Retinal pigment epithelial cell (primary cell): ENCODE results near the gene ARHGEF7.
A peak's percentile ranks its signal among the peaks of the same experiment; 100 is the strongest.

Experiments used
- DNase-seq: peaks from one replicate; pipeline ENCODE4 v3.0.0-alpha.2; 2010; ENCODE audit warnings: low read depth
- H3K4me3 ChIP-seq: 2 replicates; pipeline ENCODE4 v1.5.1; 2011; ENCODE audit warnings: mild to moderate bottlenecking, low read length, control low read depth, moderate library complexity
- TF ChIP-seq, protein P1 (sequence below): conservative IDR thresholded peaks from 2 replicates; pipeline ENCODE4 v1.5.1; 2011; ENCODE audit warnings: low read depth, low read length, control low read depth, inconsistent platforms

The ARHGEF7 gene

GRCh38 chr13:111210544-111211469 lies 95.7 kb downstream of the ARHGEF7 start:
- peak; percentile 81 for DNase-seq
- TF ChIP-seq, protein P1, sequence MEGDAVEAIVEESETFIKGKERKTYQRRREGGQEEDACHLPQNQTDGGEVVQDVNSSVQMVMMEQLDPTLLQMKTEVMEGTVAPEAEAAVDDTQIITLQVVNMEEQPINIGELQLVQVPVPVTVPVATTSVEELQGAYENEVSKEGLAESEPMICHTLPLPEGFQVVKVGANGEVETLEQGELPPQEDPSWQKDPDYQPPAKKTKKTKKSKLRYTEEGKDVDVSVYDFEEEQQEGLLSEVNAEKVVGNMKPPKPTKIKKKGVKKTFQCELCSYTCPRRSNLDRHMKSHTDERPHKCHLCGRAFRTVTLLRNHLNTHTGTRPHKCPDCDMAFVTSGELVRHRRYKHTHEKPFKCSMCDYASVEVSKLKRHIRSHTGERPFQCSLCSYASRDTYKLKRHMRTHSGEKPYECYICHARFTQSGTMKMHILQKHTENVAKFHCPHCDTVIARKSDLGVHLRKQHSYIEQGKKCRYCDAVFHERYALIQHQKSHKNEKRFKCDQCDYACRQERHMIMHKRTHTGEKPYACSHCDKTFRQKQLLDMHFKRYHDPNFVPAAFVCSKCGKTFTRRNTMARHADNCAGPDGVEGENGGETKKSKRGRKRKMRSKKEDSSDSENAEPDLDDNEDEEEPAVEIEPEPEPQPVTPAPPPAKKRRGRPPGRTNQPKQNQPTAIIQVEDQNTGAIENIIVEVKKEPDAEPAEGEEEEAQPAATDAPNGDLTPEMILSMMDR, result no peak
- H3K4me3 ChIP-seq, result peak overlapping the region; percentile 66

DNA sequence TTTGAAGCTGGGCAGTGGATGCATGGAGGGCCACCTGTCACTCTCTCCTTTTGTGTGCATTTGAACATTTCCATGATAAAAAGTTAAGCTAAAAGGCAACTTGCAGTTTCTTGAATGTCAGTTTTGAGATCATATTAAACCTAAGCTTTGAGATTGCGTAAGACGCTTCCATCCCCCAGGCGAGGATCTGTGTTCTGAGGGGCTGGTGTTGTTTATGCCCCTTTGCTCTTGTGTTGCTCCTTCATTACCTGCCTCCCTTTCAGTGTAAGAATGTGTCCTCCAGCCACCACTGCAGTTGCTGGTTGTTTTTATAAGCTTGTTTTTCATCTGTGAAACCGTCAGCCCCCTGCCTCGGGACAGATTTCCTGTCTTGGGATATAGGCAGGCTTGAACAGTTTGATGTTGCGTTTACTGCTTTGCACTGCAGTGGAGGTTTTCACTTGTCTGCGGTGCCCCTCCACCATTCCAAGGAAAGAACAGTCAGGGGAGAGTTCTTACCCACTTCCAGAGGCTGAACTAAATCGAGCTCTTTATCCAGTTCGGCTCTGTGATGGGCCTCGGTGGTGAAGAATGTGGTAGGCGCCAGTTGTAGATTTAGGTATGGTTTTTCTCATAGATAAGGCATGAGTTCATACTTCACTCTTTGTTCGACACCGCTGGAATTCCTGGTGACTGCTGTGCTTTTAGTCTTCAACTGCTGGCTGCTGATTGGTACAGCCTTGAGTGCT lies 96.8 kb downstream of the ARHGEF7 start:
- TF ChIP-seq, protein P1, result no peak
- no peak overlapping the region for H3K4me3 ChIP-seq
- no peak for DNase-seq

DNA sequence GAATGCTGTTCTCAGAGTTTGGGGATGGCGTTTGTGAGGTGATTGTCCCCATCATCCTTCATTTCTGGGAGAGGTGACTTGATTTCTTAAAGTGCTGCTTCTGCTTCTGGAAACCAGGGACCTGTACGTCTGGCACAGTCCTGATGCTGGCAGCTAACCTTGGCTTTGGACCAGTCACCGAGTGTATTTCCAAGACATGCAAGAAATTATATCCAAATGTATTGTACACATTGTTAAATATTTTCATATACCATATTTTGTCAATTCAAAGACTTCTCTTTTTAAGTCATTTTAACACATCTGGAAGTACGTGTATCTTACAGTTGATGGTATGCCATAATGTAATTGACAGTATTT lies 97.4 kb downstream of the ARHGEF7 start:
- TF ChIP-seq, protein P1, result no peak
- no peak overlapping the region for H3K4me3 ChIP-seq
- no peak for DNase-seq

GRCh38 chr13:111213964-111214726 lies 99.0 kb downstream of the ARHGEF7 start:
- DNase-seq, result no peak
- TF ChIP-seq, protein P1, result no peak

DNA sequence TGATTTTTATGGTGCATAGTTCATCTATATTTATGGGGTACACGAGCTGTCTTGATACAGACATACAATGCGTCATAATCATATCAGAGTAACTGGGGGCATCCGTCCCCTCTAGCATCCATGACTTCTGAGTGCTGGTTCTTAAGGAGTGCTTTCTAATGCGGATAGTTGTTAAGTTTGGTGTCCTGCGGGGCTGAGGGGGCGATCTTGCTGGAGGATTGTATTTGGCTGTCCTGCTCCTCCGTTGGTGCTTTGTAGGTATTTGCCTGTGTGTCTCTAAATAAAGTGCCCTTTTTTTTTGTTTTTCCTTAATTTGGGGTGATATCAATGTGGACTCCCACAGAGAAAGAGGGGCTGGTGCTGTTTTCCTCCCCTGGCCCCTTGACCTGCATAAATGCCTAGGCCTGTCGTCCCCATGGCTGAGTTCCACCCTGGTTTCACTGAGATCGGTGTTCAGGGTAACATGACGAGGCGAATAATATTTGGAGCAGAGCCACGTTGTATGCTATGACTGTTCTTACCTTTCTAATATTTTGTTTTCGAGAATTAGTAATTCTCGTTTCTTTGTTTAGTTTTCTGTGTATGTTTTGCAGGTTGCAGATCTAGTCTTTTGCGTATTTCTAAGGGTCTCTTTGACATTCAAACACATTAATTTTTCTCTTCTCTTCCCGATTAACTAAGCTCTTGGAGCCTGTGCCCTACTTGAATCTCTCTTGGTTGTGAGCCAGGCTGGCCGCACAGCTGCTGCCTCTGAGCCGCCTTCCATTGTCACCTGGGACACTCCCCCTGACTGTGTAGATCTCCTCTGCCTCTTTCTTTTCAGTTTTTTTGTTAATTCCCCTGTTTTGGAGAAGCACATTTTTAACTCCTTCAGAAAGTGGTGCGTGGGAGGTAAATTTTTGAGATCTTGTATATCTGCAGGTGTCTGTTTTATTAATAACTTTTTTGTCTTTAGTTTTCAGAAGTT lies 100.3 kb downstream of the ARHGEF7 start:
- no peak overlapping the region for H3K4me3 ChIP-seq
- no peak for DNase-seq
- TF ChIP-seq, protein P1, result no peak

More at GRCh38 chr13:111213964-111214726, 99.0 kb downstream of the ARHGEF7 start:
- H3K4me3 ChIP-seq, result no peak overlapping the region

DNA sequence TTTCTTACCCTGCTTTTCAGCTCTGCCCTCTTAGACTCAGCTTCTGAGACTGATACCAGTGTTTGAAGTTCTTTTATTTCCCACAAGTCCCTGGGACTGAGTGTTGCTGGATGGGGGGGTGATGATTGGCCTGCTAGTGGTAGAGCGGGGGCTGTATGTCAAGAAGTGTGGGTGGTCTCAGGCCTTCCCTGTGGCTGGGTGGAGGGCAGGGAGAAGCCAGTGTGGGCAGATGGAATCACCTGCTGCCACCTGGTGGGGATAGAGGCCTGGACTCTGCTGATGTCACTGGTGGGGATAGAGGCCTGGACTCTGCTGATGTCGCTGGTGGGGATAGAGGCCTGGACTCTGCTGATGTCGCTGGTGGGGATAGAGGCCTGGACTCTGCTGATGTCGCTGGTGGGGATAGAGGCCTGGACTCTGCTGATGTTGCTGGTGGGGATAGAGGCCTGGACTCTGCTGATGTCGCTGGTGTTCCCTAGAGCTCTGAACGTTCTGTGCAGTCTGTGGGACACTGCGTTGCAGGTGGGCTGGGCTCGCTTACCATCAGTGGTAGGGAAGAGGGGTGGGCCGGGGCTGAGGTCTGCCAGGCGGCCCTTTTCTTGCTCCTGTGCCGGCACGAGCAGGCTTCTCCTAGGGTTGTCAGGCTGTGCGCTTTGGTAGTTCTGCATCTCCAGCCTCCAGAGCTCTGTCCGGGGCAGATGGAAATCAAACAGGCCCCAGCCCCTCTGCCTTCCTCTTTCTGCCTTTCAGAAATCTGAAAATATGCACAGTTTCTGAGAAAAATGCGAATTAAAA lies 101.3 kb downstream of the ARHGEF7 start:
- TF ChIP-seq, protein P1, result peak; percentile 63
- DNase-seq, result no peak
- no peak overlapping the region for H3K4me3 ChIP-seq
